Type B pancreatic cell (in vitro differentiated cells): ENCODE results near the gene C18orf63. TPM values are rescaled to one million over a fixed set of nuclear protein-coding genes. Genes with fewer than 3 reads are reported as not detected.
"Not testable (repeated sequence)": the region's sequence is repeated elsewhere in the genome, so short reads cannot be mapped to it uniquely, and the experiment has no call there.

ENCODE experiments used
- DNase-seq: peaks from one replicate; pipeline ENCODE4 v3.0.0; 2021; ENCODE audit warnings: mixed read lengths; ENCODE audit not compliant: unreplicated experiment; ENCODE audit errors: extremely low spot score
- H3K27ac Mint-ChIP-seq: 2 replicates; pipeline ENCODE4 v1.8.0; 2021; ENCODE audit warnings: mild to moderate bottlenecking, mixed read lengths
- H3K27me3 Mint-ChIP-seq: 2 replicates; pipeline ENCODE4 v1.8.0; 2021; ENCODE audit warnings: mixed read lengths
- H3K36me3 Mint-ChIP-seq: 2 replicates; pipeline ENCODE4 v1.8.0; 2021; ENCODE audit warnings: mixed read lengths
- H3K4me1 Mint-ChIP-seq: one replicate; pipeline ENCODE4 v1.8.0; 2021; ENCODE audit warnings: mixed read lengths; ENCODE audit not compliant: unreplicated experiment
- H3K4me3 Mint-ChIP-seq: 2 replicates; pipeline ENCODE4 v1.8.0; 2021; ENCODE audit warnings: mild to moderate bottlenecking, mixed read lengths
- H3K9me3 Mint-ChIP-seq: 2 replicates; pipeline ENCODE4 v1.8.0; 2021; ENCODE audit warnings: mixed read lengths
- total RNA-seq: library from RNA; stranded (reverse); gene quantifications from 2 replicates; pipeline ENCODE4 v1.2.1, GENCODE V29; 2021; ENCODE audit warnings: low replicate concordance
- TF ChIP-seq, protein P1 (sequence below): fragments of 200-600 bp; sonication (generic); conservative IDR thresholded peaks from 2 replicates; pipeline ENCODE4 v1.5.0; 2021; ENCODE audit warnings: antibody characterized with exemption, mild to moderate bottlenecking

C18orf63 gene
- total RNA-seq, 1 donor from 2014 or later: not detected

GRCh38 chr18:74316257-74317170, 875 bp downstream of the C18orf63 start:
- H3K27ac Mint-ChIP-seq: no peak overlapping the region
- H3K9me3 Mint-ChIP-seq: no peaks in the 10 kb centered on the region
- no peaks in the 10 kb centered on the region for H3K27me3 Mint-ChIP-seq
- TF ChIP-seq, protein P1, sequence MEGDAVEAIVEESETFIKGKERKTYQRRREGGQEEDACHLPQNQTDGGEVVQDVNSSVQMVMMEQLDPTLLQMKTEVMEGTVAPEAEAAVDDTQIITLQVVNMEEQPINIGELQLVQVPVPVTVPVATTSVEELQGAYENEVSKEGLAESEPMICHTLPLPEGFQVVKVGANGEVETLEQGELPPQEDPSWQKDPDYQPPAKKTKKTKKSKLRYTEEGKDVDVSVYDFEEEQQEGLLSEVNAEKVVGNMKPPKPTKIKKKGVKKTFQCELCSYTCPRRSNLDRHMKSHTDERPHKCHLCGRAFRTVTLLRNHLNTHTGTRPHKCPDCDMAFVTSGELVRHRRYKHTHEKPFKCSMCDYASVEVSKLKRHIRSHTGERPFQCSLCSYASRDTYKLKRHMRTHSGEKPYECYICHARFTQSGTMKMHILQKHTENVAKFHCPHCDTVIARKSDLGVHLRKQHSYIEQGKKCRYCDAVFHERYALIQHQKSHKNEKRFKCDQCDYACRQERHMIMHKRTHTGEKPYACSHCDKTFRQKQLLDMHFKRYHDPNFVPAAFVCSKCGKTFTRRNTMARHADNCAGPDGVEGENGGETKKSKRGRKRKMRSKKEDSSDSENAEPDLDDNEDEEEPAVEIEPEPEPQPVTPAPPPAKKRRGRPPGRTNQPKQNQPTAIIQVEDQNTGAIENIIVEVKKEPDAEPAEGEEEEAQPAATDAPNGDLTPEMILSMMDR: no peak
- H3K4me1 Mint-ChIP-seq: no peaks in the 10 kb centered on the region
- no peaks in the 10 kb centered on the region for H3K36me3 Mint-ChIP-seq
- no peak overlapping the region for H3K4me3 Mint-ChIP-seq
- no peak for DNase-seq

DNA sequence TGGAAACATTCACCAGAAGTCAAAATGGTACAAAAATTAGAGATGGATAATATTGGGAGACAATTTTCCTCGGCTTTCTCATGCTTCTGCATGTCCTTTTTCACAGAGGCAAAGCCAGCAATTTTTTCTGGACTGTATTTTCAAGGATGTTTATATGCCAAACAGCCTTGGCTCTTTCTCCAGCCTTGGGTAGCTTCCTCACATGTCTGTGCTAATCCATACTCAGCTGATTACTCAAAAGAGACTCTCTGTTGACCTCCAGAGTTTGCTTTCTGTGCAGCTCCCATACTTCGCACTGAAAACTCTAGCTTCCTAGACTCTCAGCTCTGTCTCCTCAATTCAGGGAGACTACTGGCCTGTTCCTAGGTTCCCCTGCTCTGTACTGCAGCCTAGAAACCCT, 10.6 kb downstream of the C18orf63 start:
- H3K4me3 Mint-ChIP-seq: no peak overlapping the region
- TF ChIP-seq, protein P1: no peak
- no peaks in the 10 kb centered on the region for H3K9me3 Mint-ChIP-seq

GRCh38 chr18:74326791-74327190, 11.2 kb downstream of the C18orf63 start:
- H3K4me1 Mint-ChIP-seq, H3K27me3 Mint-ChIP-seq, H3K36me3 Mint-ChIP-seq, H3K4me3 Mint-ChIP-seq, DNase-seq, H3K9me3 Mint-ChIP-seq: not testable (repeated sequence)
- H3K27ac Mint-ChIP-seq: peak overlapping the region; percentile 61

More for the DNA sequence above, 10.6 kb downstream of the C18orf63 start:
- H3K36me3 Mint-ChIP-seq: no peaks in the 10 kb centered on the region
- no peaks in the 10 kb centered on the region for H3K4me1 Mint-ChIP-seq
- DNase-seq: no peak
- H3K27ac Mint-ChIP-seq: peak overlapping the region; percentile 61
- no peaks in the 10 kb centered on the region for H3K27me3 Mint-ChIP-seq

GRCh38 chr18:74328206-74328605, 12.6 kb downstream of the C18orf63 start:
- TF ChIP-seq, protein P1: no peak

GRCh38 chr18:74329688-74330205, 14.1 kb downstream of the C18orf63 start:
- Mint-ChIP-seq H3K9me3 (no peaks in the 10 kb centered on the region), H3K4me1 (no peaks in the 10 kb centered on the region), H3K27me3 (no peaks in the 10 kb centered on the region), H3K4me3 (no peak overlapping the region), H3K27ac (no peak overlapping the region), H3K36me3 (no peaks in the 10 kb centered on the region)
- no peak for DNase-seq
- TF ChIP-seq, protein P1: no peak

More at GRCh38 chr18:74328206-74328605, 12.6 kb downstream of the C18orf63 start:
- Mint-ChIP-seq H3K4me3 (no peak overlapping the region), H3K4me1 (no peaks in the 10 kb centered on the region), H3K36me3 (no peaks in the 10 kb centered on the region), H3K27me3 (no peaks in the 10 kb centered on the region), H3K9me3 (no peaks in the 10 kb centered on the region), H3K27ac (no peak overlapping the region)
- DNase-seq: no peak

- Mint-ChIP-seq H3K36me3 (no peaks in the 10 kb centered on the region), H3K4me3 (no peak overlapping the region)
These were observed 15.8 kb downstream of the C18orf63 start for GRCh38 chr18:74331404-74331803.

More at GRCh38 chr18:74331404-74331803, 15.8 kb downstream of the C18orf63 start:
- Mint-ChIP-seq H3K27me3 (no peaks in the 10 kb centered on the region), H3K27ac (no peak overlapping the region), H3K4me1 (no peaks in the 10 kb centered on the region), H3K9me3 (no peaks in the 10 kb centered on the region)
- no peak for DNase-seq
- TF ChIP-seq, protein P1: peak; percentile 52
